GM12891 (cell line): ENCODE results near the gene PCBD2.
"Not testable (repeated sequence)": the region's sequence is repeated elsewhere in the genome, so short reads cannot be mapped to it uniquely, and the experiment has no call there.

Experiments
- POLR2A ChIP-seq: IDR thresholded peaks from 2 replicates; pipeline ENCODE4 v1.6.1; 2011; ENCODE audit warnings: low read depth, low read length, control low read depth
- TAF1 ChIP-seq: IDR thresholded peaks from 2 replicates; pipeline ENCODE4 v1.6.1; 2011; ENCODE audit warnings: low read depth, low read length, control low read depth

GRCh38 chr5:134856465-134856864 lies 48.5 kb upstream of the PCBD2 start:
- TF ChIP-seq TAF1, POLR2A: not testable (repeated sequence)
